NOMO-1 treated with DMSO at 0.1 percent for 48 hours (cell line): ENCODE results near the gene RNF220.

Source experiments
- DNase-seq: peaks from one replicate; lab custom pipeline; 2025; ENCODE audit not compliant: unreplicated experiment; lab: John Stamatoyannopoulos, UW

Gene RNF220

GRCh38 chr1:44406737-44407429, 1.8 kb downstream of the RNF220 start:
- DNase-seq: no peak

- no peak for DNase-seq
These were observed 2.6 kb downstream of the RNF220 start for GRCh38 chr1:44407430-44408211.

- DNase-seq: no peak
These were observed 3.1 kb downstream of the RNF220 start for GRCh38 chr1:44408212-44408582.

- DNase-seq: no peak
These were observed 3.9 kb downstream of the RNF220 start for GRCh38 chr1:44408632-44409602.

GRCh38 chr1:44409757-44410156, 4.7 kb downstream of the RNF220 start:
- DNase-seq: no peak

- no peak for DNase-seq
These were observed 6.8 kb downstream of the RNF220 start for GRCh38 chr1:44411861-44412260.

GRCh38 chr1:44412601-44413000, 7.5 kb downstream of the RNF220 start:
- DNase-seq: no peak

- no peak for DNase-seq
These were observed 8.7 kb downstream of the RNF220 start for GRCh38 chr1:44413740-44414139.

- no peak for DNase-seq
These were observed 10.0 kb downstream of the RNF220 start for GRCh38 chr1:44415013-44415412.

GRCh38 chr1:44416408-44416807, 11.4 kb downstream of the RNF220 start:
- DNase-seq: no peak

- DNase-seq: no peak
These were observed 12.4 kb downstream of the RNF220 start for GRCh38 chr1:44417351-44418021.

- no peak for DNase-seq
These were observed 13.1 kb downstream of the RNF220 start for GRCh38 chr1:44418022-44418673.

- no peak for DNase-seq
These were observed 14.8 kb downstream of the RNF220 start for GRCh38 chr1:44419901-44420300.

GRCh38 chr1:44420535-44420934, 15.5 kb downstream of the RNF220 start:
- no peak for DNase-seq

GRCh38 chr1:44421446-44421884, 16.4 kb downstream of the RNF220 start:
- DNase-seq: no peak

- DNase-seq: no peak
These were observed 17.1 kb downstream of the RNF220 start for GRCh38 chr1:44422161-44422560.

GRCh38 chr1:44423591-44424537, 18.8 kb downstream of the RNF220 start:
- DNase-seq: no peak

GRCh38 chr1:44424747-44425146, 19.7 kb downstream of the RNF220 start:
- no peak for DNase-seq
